DOHH2 (cell line): ENCODE measurements around the gene CARD11.

Experiments used
- EZH2phosphoT487 ChIP-seq: fragments of 200-600 bp; sonication (generic); IDR thresholded peaks from 2 replicates; pipeline ENCODE4 v1.6.1; 2017; ENCODE audit warnings: borderline replicate concordance, mild to moderate bottlenecking, antibody characterized with exemption, low read length, moderate library complexity, mixed read lengths
- TF ChIP-seq, protein P1 (sequence below): fragments of 200-600 bp; sonication (generic); IDR thresholded peaks from one replicate; pipeline ENCODE4 v1.5.1; 2014; ENCODE audit warnings: antibody characterized with exemption, mild to moderate bottlenecking, low read depth, low read length; ENCODE audit not compliant: poor library complexity, severe bottlenecking

GRCh38 chr7:2952316-2952715, 91.4 kb downstream of the CARD11 start:
- TF ChIP-seq, protein P1, sequence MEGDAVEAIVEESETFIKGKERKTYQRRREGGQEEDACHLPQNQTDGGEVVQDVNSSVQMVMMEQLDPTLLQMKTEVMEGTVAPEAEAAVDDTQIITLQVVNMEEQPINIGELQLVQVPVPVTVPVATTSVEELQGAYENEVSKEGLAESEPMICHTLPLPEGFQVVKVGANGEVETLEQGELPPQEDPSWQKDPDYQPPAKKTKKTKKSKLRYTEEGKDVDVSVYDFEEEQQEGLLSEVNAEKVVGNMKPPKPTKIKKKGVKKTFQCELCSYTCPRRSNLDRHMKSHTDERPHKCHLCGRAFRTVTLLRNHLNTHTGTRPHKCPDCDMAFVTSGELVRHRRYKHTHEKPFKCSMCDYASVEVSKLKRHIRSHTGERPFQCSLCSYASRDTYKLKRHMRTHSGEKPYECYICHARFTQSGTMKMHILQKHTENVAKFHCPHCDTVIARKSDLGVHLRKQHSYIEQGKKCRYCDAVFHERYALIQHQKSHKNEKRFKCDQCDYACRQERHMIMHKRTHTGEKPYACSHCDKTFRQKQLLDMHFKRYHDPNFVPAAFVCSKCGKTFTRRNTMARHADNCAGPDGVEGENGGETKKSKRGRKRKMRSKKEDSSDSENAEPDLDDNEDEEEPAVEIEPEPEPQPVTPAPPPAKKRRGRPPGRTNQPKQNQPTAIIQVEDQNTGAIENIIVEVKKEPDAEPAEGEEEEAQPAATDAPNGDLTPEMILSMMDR = no peak
- TF ChIP-seq EZH2phosphoT487 = no peak
